CD14-positive monocyte (primary cell): Measurements from ENCODE around the gene RPL28. TPM values are rescaled to one million over a fixed set of nuclear protein-coding genes. Genes with fewer than 3 reads are reported as not detected.

ENCODE experiments used
- DNase-seq, 3 donors: peaks; one replicate each; pipeline ENCODE4 v3.0.0-alpha.2; 2011 to 2022
- H2AFZ ChIP-seq: 2 replicates; pipeline ENCODE4 v1.6.0; 2012; ENCODE audit warnings: mild to moderate bottlenecking, low read depth, low read length, inconsistent platforms; ENCODE audit not compliant: insufficient read depth, poor library complexity, severe bottlenecking
- H3K27ac ChIP-seq, 2 donors: 1 replicate in 1 of 2; 2 replicates in 1 of 2; pipeline ENCODE4 v1.5.1; 2012 to 2013; ENCODE audit warnings: low read length in 2 of 2, control low read depth in 1 of 2, inconsistent platforms in 1 of 2, low read depth in 1 of 2, mild to moderate bottlenecking in 1 of 2
- H3K27me3 ChIP-seq, 2 donors: one replicate each; pipeline versions ENCODE4 v1.6.0 to v1.6.1; 2011 to 2013; ENCODE audit warnings: low read length in 2 of 2; ENCODE audit not compliant: control insufficient read depth in 2 of 2, insufficient read depth in 2 of 2
- H3K36me3 ChIP-seq, 2 donors: replicated peaks in 1 of 2; 1 replicate in 1 of 2; 2 replicates in 1 of 2; pipeline versions ENCODE4 v1.5.1 to v1.6.1; 2012 to 2013; ENCODE audit warnings: low read length in 2 of 2, control low read depth in 1 of 2, inconsistent platforms in 1 of 2, mild to moderate bottlenecking in 1 of 2; ENCODE audit not compliant: insufficient read depth in 2 of 2, control insufficient read depth in 1 of 2
- H3K4me1 ChIP-seq, 2 donors: 1 replicate in 1 of 2; 2 replicates in 1 of 2; pipeline versions ENCODE4 v1.5.1 to v1.6.1; 2012 to 2013; ENCODE audit warnings: low read length in 2 of 2, control low read depth in 1 of 2, inconsistent platforms in 1 of 2, mild to moderate bottlenecking in 1 of 2, moderate library complexity in 1 of 2; ENCODE audit not compliant: insufficient read depth in 2 of 2, control insufficient read depth in 1 of 2
- H3K4me2 ChIP-seq: replicated peaks from 2 replicates; pipeline ENCODE3; 2012; ENCODE audit warnings: low read length, moderate library complexity, mild to moderate bottlenecking; ENCODE audit not compliant: poor library complexity, severe bottlenecking; ENCODE audit errors: extremely low read depth
- H3K4me3 ChIP-seq, 3 experiments: fragments of 200-600 bp in 1 of 3; sonication (generic) in 1 of 3; replicated peaks in 1 of 3; 1 replicate in 2 of 3; 2 replicates in 1 of 3; pipeline ENCODE4 v1.5.1; 2011 to 2013; ENCODE audit warnings: low read length in 3 of 3, mild to moderate bottlenecking in 3 of 3, control low read depth in 2 of 3, low read depth in 2 of 3, inconsistent platforms in 1 of 3, moderate library complexity in 1 of 3
- H3K79me2 ChIP-seq: 2 replicates; pipeline ENCODE4 v1.6.0; 2012; ENCODE audit warnings: mild to moderate bottlenecking, control low read depth, inconsistent platforms, low read length, moderate library complexity; ENCODE audit not compliant: insufficient read depth
- H3K9ac ChIP-seq: 2 replicates; pipeline ENCODE4 v1.6.0; 2017; ENCODE audit warnings: low read length, mild to moderate bottlenecking; ENCODE audit not compliant: insufficient read depth, poor library complexity, severe bottlenecking
- H3K9me3 ChIP-seq, 2 donors: replicated peaks in 1 of 2; 1 replicate in 1 of 2; 2 replicates in 1 of 2; pipeline versions ENCODE4 v1.5.1 to v1.6.1; 2012 to 2013; ENCODE audit warnings: low read length in 2 of 2, control low read depth in 1 of 2; ENCODE audit not compliant: control insufficient read depth in 1 of 2, insufficient read depth in 1 of 2
- H4K20me1 ChIP-seq: 2 replicates; pipeline ENCODE4 v1.6.0; 2012; ENCODE audit warnings: mild to moderate bottlenecking, low read length, control low read depth, moderate library complexity; ENCODE audit not compliant: insufficient read depth
- H3K27ac Mint-ChIP-seq, 7 donors: one replicate each; pipeline ENCODE4 v1.8.0; 2020; ENCODE audit warnings: mild to moderate bottlenecking in 7 of 7, mixed read lengths in 7 of 7, moderate library complexity in 6 of 7, inconsistent platforms in 2 of 7
- H3K27me3 Mint-ChIP-seq, 3 donors: one replicate each; pipeline ENCODE4 v1.8.0; 2021 to 2022; ENCODE audit warnings: low read depth in 3 of 3, mild to moderate bottlenecking in 3 of 3, mixed read lengths in 3 of 3, moderate library complexity in 3 of 3, inconsistent platforms in 1 of 3
- H3K36me3 Mint-ChIP-seq, 2 donors: one replicate each; pipeline ENCODE4 v1.8.0; 2020; ENCODE audit warnings: mixed read lengths in 2 of 2, inconsistent platforms in 1 of 2, mild to moderate bottlenecking in 1 of 2
- H3K4me1 Mint-ChIP-seq: one replicate; pipeline ENCODE4 v1.8.0; 2020; ENCODE audit warnings: mild to moderate bottlenecking, mixed read lengths
- H3K4me3 Mint-ChIP-seq, 2 donors: one replicate each; pipeline ENCODE4 v1.8.0; 2020; ENCODE audit warnings: mild to moderate bottlenecking in 2 of 2, mixed read lengths in 2 of 2, moderate library complexity in 1 of 2
- H3K9me3 Mint-ChIP-seq, 7 donors: one replicate each; pipeline ENCODE4 v1.8.0; 2020 to 2022; ENCODE audit warnings: mixed read lengths in 7 of 7, mild to moderate bottlenecking in 6 of 7, moderate library complexity in 6 of 7, inconsistent platforms in 2 of 7
- CTCF ChIP-seq: fragments of 200-600 bp; IDR thresholded peaks from one replicate; pipeline ENCODE4 v1.8.0; 2022; ENCODE audit warnings: antibody characterized with exemption, mild to moderate bottlenecking
- WGBS: methylation state at CpG from one replicate; pipeline ENCODE4 v1.1.5; 2013; ENCODE audit warnings: missing lambda C conversion rate; ENCODE audit not compliant: insufficient coverage; 5-methylcytosine and 5-hydroxymethylcytosine counted together
- intact Hi-C, 2 donors: fragments of 100-400 bp; cut with micrococcal nuclease; formaldehyde crosslinking; loops; one replicate each; pipeline versions ENCODE4 v1.15.0 to v1.15.1; 2023
- polyA plus RNA-seq, 3 donors: library from polyadenylated mRNA; depleted of rRNA in 1 of 3; unstranded in 2 of 3; stranded (reverse) in 1 of 3; fragments of 300-500 nt in 2 of 3; fragments of >200 nt in 1 of 3; fragmentation: Illumina TruSeq in 2 of 3; gene quantifications; 1 replicate in 2 of 3; 2 replicates in 1 of 3; pipeline ENCODE4 v1.2.3, GENCODE V29; 2012 to 2021

The RPL28 gene
- polyA plus RNA-seq, 3 donors = 199 to 3,862 (median 208) TPM

- no peaks in the 10 kb centered on the region for H4K20me1 ChIP-seq
- no peaks in the 10 kb centered on the region for H3K79me2 ChIP-seq
- WGBS = 19% methylated on average over 39 of the region's 54 CpGs
- H3K4me1 ChIP-seq = peaks cover 4 to 6% of the 10 kb centered on the region in 2 donors
- Mint-ChIP-seq H3K27ac (no peak overlapping the region), H3K4me1 (peaks cover 5% of the 10 kb centered on the region), H3K36me3 (peaks cover 0 to 4% of the 10 kb centered on the region in 2 donors), H3K9me3 (peaks cover 0 to 24% (median 6%) of the 10 kb centered on the region in 7 donors), H3K4me3 (peak overlapping the region in 1 of 2 donors; percentile 75), H3K27me3 (peaks cover 51 to 71% (median 66%) of the 10 kb centered on the region in 3 donors)
- peaks cover 32 to 60% of the 10 kb centered on the region in 2 donors for H3K27me3 ChIP-seq
- no peak overlapping the region for H3K4me3 ChIP-seq
- H3K9me3 ChIP-seq = peaks cover 2 to 8% of the 10 kb centered on the region in 2 donors
- H3K27ac ChIP-seq = no peak overlapping the region
- no peak for DNase-seq
- no peak overlapping the region for H3K4me2 ChIP-seq
- intact Hi-C loops = no loop called here
- no peak overlapping the region for H2AFZ ChIP-seq
- no peak overlapping the region for H3K9ac ChIP-seq
- no peaks in the 10 kb centered on the region for H3K36me3 ChIP-seq
- TF ChIP-seq CTCF = no peak
Observed at GRCh38 chr19:55368701-55369563, 16.8 kb upstream of the RPL28 start.

DNA sequence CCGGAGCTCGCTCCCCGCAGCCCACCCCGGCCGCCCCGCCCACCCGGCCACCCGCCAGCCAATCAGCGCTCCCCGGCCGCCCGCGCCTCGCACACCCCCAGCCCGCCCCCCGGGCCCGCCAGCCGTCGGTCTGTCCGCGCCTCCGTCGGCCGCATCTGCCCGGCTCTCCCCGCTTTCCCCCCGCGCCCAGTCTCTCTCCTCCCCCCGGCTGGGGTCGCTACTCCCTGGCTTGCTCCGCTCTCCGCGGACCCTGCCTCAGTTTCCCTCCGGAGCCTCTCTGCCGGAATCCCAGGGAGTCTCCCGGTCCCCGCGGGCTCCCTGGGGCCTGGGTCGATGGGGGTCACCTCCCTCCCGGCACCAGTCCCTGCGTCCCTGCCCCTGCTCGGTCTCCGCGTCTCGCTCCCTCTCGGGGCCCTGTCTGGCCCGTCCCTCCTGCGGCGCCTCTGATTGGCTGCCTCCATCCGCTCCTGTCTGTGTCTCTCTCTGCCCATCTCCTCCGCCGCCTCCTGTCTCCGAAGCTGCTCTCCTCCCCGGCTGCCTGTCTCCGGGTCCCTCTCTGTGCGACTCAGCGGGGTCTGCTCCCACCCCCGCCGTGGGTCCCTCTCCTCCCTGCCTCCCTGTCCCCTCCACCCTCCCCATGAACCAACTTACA lies 16.0 kb upstream of the RPL28 start:
- H3K4me3 Mint-ChIP-seq = peak overlapping the region in 1 of 2 donors; percentile 80
- Histone ChIP-seq H3K9me3 (peaks cover 2 to 8% of the 10 kb centered on the region in 2 donors), H3K27me3 (peaks cover 32 to 68% of the 10 kb centered on the region in 2 donors), H4K20me1 (no peaks in the 10 kb centered on the region), H3K4me3 (no peak overlapping the region), H2AFZ (no peak overlapping the region), H3K36me3 (no peaks in the 10 kb centered on the region), H3K9ac (no peak overlapping the region), H3K4me2 (peak overlapping the region; percentile 26), H3K79me2 (no peaks in the 10 kb centered on the region), H3K27ac (no peak overlapping the region), H3K4me1 (peaks cover 4 to 6% of the 10 kb centered on the region in 2 donors)
- H3K27ac Mint-ChIP-seq = no peak overlapping the region
- H3K27me3 Mint-ChIP-seq = peaks cover 52 to 79% (median 71%) of the 10 kb centered on the region in 3 donors
- no peak for TF ChIP-seq CTCF
- WGBS = 1% methylated on average over 35 of the region's 59 CpGs
- peaks cover 5% of the 10 kb centered on the region for H3K4me1 Mint-ChIP-seq
- H3K36me3 Mint-ChIP-seq = peaks cover 0 to 4% of the 10 kb centered on the region in 2 donors
- peaks cover 0 to 24% (median 6%) of the 10 kb centered on the region in 7 donors for H3K9me3 Mint-ChIP-seq
- intact Hi-C loops = no loop called here
- no peak for DNase-seq
